C4-2B (cell line): ENCODE data around the gene MTG2.
A peak's percentile ranks its signal among the peaks of the same experiment; 100 is the strongest.

Experiments
- H3K27ac ChIP-seq: fragments of 450-650 bp; 2 replicates; pipeline ENCODE4 v1.5.1; 2017
- ZFX ChIP-seq: fragments of 450-650 bp; IDR thresholded peaks from 2 replicates; pipeline ENCODE4 v1.6.1; 2017
- TF ChIP-seq, protein P1 (sequence below): fragments of 450-650 bp; conservative IDR thresholded peaks from 2 replicates; pipeline ENCODE4 v1.5.1; 2017; ENCODE audit warnings: mild to moderate bottlenecking

MTG2 gene

GRCh38 chr20:62235001-62235776 is 52.4 kb downstream of the MTG2 start:
- no peak for TF ChIP-seq ZFX
- TF ChIP-seq, protein P1, sequence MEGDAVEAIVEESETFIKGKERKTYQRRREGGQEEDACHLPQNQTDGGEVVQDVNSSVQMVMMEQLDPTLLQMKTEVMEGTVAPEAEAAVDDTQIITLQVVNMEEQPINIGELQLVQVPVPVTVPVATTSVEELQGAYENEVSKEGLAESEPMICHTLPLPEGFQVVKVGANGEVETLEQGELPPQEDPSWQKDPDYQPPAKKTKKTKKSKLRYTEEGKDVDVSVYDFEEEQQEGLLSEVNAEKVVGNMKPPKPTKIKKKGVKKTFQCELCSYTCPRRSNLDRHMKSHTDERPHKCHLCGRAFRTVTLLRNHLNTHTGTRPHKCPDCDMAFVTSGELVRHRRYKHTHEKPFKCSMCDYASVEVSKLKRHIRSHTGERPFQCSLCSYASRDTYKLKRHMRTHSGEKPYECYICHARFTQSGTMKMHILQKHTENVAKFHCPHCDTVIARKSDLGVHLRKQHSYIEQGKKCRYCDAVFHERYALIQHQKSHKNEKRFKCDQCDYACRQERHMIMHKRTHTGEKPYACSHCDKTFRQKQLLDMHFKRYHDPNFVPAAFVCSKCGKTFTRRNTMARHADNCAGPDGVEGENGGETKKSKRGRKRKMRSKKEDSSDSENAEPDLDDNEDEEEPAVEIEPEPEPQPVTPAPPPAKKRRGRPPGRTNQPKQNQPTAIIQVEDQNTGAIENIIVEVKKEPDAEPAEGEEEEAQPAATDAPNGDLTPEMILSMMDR = no peak
- H3K27ac ChIP-seq = no peak overlapping the region

DNA sequence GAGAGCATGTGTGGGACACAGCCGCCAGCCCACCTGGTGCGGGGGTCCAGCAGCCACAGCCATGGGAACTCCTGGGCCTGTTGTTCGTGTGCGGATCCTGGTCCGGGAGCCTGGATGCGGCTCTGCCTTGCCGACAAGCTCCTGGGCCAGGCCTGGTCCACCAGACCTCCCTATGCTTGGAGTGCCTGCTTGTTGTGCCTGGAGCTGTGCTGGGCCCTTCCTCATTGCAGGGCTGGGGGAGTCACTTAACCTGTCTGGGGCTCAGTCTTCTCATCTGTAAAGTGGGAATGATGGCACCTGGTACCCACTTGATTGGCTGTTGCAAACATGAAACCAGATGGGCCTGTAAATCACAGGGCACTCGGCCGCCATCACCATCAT is 52.9 kb downstream of the MTG2 start:
- no peak overlapping the region for H3K27ac ChIP-seq
- no peak for TF ChIP-seq ZFX

DNA sequence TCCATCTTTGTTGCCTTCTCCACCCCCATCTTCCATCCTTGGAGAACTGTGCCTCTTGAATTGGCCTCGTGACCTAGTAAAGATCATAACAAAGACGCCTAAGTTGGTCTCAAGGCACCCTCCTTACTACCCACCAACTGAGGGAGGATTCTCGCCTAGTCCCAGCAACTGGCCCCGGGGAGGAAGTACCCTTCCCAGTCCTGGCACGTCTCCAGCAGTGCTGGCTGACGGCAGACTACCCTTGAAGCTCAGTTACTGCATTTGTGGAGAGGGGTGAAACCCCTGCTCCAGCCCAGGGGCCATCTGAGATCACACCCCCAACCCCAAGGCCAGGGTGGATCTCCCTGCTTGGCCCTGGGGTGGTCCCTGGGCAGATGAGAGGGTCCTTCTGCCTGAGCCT is 53.4 kb downstream of the MTG2 start:
- TF ChIP-seq ZFX = no peak
- TF ChIP-seq, protein P1 = no peak
- no peak overlapping the region for H3K27ac ChIP-seq

GRCh38 chr20:62236766-62237513 is 54.1 kb downstream of the MTG2 start:
- no peak for TF ChIP-seq ZFX
- TF ChIP-seq, protein P1 = no peak
- peak overlapping the region; percentile 80 for H3K27ac ChIP-seq

DNA sequence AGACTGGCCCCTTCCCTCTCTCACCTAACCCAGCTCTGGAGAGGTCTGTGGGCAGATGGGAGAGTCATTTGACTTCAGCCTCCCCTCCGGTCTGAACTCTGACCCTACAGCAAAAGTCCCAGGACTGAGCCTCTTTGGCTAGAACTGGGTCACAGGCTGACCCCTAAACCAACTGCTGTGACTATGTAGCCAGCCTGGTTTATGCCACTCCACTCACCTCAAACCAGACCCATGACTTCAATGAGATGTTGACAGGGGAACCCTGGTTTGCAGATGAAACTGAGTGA is 54.6 kb downstream of the MTG2 start:
- H3K27ac ChIP-seq = peak overlapping the region; percentile 80
- TF ChIP-seq, protein P1 = no peak
- TF ChIP-seq ZFX = no peak

DNA sequence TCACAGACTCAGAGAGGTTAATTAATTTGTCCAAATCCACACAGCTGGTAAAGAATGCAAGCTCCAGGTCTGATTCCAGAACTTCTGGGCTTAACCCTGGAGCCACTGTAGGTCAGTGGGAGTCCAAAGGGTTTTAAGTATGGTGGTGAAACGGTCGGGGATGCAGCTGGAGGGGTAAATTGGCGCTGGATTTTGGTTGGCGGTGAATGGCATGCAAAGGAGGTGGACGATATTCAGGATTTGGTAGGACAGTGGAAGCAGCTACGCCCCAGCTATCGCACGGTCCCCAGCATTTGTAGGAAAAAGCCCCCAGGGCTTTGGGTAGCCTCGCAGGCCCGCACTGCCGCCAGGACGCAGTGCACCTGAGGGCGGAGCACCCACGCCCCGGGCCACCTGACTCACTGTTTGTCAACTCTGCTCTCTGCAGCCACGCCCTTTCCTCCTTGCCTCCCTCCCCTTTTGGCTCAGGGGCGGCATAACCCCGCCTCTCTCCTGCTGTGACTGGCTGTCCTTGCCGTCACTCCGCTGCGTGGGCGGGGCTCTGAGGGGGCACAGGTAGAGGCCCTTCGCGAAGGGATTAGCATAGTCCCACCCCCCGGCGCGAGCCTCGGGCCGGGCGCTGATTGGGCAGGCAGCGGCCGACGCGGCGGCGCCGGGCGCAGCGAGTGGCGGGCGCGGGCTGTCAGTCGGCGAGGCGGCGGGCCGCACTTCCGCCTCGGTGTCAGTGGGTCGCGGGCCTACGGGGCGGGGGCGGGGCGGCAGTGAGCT is 55.2 kb downstream of the MTG2 start, which contains the start of gene OSBPL2:
TSS of gene OSBPL2 (plus strand) at position 721 of the 768 bp plus-strand sequence. CDS start 17,664 bp downstream, outside the sequence.
- TF ChIP-seq ZFX = no peak
- TF ChIP-seq, protein P1 = no peak
- H3K27ac ChIP-seq = peak within 1 kb of the TSS; percentile 80

DNA sequence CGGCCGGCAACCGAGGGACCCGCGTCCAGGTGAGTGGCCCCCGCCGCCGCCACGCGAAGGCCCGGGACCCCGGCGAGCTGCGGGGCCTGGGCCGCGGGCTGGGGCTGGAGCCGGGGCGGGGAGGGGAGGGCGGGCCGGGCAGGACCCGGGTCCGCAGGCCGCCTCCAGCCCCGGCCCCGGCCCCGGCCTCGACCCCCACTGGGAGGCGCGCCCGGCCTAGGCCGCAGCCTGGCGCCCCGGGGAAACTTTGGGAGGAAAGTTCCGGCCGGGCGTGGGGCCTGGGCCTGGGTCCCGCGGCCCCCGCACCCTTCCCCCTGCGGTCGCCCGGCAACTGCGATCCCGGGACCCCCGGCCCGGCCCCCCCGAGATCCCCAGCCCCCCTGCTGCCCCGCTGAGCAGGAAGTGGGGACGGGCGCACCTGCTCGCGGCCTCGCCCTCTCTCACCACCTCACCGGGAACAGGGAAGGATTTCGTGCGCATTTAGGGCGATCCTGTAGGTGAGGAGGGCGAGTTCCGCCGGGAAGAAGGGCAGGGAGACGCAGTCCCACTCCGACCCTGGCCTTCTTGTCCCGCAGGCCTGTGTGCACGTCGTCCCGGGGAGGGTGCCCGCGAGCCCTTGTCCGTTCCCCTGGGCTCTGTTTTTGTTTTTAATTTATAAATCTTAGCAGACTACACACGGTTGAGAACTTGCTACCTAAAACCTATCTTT is 55.9 kb downstream of the MTG2 start:
- H3K27ac ChIP-seq = peak overlapping the region; percentile 80
- TF ChIP-seq, protein P1 = no peak
- peak; percentile 92; the same call in 1 of the 2 replicates for TF ChIP-seq ZFX
